ENCODE results near the gene CIAPIN1. TPM values are rescaled to one million over a fixed set of nuclear protein-coding genes. Genes with fewer than 3 reads are reported as not detected.

The CIAPIN1 gene
- total RNA-seq, 4 donors from 2014 or later, result 32.2 to 40.0 (median 35.7) TPM

DNA sequence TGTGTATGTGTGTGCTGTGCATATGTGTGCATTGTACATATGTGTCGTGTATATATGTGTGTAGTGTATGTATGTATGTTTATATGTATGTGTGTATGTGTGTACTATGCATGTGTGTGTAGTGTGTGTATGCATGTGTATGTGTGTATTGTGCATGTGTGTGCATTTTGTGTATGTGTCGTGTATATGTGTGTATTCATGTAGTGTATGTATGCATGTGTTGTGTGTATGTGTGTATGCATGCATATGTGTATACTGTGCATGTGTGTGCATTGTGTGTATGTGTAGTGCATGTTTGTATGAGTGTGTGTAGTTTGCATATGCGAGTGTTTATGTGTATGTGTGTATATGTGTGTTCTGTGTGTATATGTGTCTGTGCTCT, 58.1 kb downstream of the CIAPIN1 start:
- Histone ChIP-seq H3K4me1 (peaks cover 41% of the 10 kb centered on the region), H3K9me3 (no peaks in the 10 kb centered on the region), H3K4me3 (no peak overlapping the region), H3K27ac (no peak overlapping the region), H3K36me3 (no peaks in the 10 kb centered on the region), H3K27me3 (no peaks in the 10 kb centered on the region)
- DNase-seq (ENCODE audit: low spot score in 2 of 2), result no peak
- 92% methylated on average over 3 of the region's 3 CpGs for WGBS
- TF ChIP-seq POLR2A (IDR thresholded peaks at IDR 0.05) (no peak), POLR2AphosphoS5 (IDR thresholded peaks at IDR 0.05) (no peak), EP300 (IDR thresholded peaks at IDR 0.05) (no peak)
- TF ChIP-seq, protein P1, sequence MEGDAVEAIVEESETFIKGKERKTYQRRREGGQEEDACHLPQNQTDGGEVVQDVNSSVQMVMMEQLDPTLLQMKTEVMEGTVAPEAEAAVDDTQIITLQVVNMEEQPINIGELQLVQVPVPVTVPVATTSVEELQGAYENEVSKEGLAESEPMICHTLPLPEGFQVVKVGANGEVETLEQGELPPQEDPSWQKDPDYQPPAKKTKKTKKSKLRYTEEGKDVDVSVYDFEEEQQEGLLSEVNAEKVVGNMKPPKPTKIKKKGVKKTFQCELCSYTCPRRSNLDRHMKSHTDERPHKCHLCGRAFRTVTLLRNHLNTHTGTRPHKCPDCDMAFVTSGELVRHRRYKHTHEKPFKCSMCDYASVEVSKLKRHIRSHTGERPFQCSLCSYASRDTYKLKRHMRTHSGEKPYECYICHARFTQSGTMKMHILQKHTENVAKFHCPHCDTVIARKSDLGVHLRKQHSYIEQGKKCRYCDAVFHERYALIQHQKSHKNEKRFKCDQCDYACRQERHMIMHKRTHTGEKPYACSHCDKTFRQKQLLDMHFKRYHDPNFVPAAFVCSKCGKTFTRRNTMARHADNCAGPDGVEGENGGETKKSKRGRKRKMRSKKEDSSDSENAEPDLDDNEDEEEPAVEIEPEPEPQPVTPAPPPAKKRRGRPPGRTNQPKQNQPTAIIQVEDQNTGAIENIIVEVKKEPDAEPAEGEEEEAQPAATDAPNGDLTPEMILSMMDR (IDR thresholded peaks at IDR 0.05), result no peak

DNA sequence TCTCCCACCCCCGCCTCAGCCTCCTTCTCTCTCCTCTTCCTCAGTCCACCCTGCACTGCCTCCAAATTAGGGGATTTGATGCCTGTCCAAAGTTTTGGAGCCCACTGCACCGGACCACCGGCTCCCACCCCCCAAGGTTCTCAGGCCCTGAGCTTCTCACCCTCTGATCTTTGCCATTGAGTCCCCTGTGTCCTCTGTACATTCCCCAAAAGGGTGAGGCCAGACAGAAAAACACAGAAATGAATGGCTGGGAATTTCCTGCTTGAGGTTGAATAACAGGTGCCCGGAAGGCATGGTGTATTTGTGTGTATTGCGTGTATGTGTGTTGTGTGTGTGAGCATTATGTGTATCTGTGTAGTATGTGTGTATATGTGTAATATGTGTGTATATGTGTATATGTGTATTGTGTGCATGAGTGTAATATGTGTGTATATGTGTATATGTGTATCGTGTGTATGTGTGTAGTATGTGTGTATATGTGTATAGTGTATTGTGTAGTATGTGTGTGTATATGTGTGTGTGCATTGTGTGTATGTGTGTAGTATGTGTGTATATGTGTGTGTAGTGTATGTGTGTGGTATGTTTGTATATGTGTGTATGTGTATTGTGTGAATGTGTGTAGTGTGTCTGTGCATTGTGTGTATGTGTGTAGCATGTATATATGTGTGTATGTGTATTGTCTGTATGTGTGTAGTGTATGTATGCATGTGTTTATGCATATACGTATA, 58.7 kb downstream of the CIAPIN1 start:
- TF ChIP-seq, protein P1 (IDR thresholded peaks at IDR 0.05), result no peak
- TF ChIP-seq POLR2AphosphoS5 (IDR thresholded peaks at IDR 0.05) (no peak), POLR2A (IDR thresholded peaks at IDR 0.05) (no peak), EP300 (IDR thresholded peaks at IDR 0.05) (no peak)
- Histone ChIP-seq H3K9me3 (no peaks in the 10 kb centered on the region), H3K4me1 (peaks cover 41% of the 10 kb centered on the region), H3K36me3 (no peaks in the 10 kb centered on the region), H3K27me3 (no peaks in the 10 kb centered on the region), H3K4me3 (no peak overlapping the region), H3K27ac (no peak overlapping the region)
- DNase-seq (ENCODE audit: low spot score in 2 of 2), result no peak
- 57% methylated on average over 7 of the region's 7 CpGs for WGBS

DNA sequence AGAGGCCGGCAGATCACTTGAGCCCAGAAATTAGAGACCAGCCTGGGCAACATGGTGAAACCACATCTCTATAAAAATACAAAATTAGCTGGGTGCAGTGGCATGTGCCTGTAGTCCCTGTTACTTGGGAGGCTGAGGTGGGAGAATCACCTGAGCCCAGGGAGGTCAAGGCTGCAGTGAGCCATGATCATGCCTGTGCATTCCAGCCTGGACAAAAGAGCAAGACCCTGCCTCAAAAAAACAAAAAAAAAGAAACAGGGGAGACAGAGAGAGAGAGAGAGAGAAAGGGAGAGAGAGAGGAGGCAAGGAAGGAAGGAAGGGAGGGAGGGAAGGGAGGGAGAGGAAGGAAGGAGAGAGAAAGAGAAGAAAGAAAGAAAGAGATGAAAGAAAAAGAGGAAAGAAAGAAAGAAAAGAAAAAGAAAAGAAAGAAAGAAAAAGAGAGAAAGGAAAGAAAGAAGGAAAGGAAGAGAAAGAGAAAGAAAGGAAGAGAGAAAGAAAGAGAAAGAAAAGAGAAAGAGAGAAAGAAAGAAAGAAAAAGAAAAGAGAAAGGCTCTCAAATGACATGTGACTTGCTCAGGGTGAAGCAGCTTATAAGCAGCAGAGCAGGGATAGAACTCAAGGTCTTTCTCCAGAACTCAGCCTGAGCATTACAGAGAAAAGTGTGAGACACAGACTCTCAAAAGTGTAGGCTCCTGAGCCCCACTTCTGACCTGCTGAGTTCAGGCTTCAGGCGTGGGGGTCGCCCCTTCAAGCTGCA, 59.4 kb downstream of the CIAPIN1 start:
- Histone ChIP-seq H3K36me3 (peaks cover under 1% of the 10 kb centered on the region), H3K27ac (no peak overlapping the region), H3K27me3 (no peaks in the 10 kb centered on the region), H3K4me1 (peaks cover 41% of the 10 kb centered on the region), H3K9me3 (no peaks in the 10 kb centered on the region), H3K4me3 (no peak overlapping the region)
- TF ChIP-seq, protein P1 (IDR thresholded peaks at IDR 0.05), result no peak
- no peak for TF ChIP-seq POLR2AphosphoS5 (IDR thresholded peaks at IDR 0.05)
- no peak for TF ChIP-seq POLR2A (IDR thresholded peaks at IDR 0.05)
- TF ChIP-seq EP300 (IDR thresholded peaks at IDR 0.05), result no peak
- DNase-seq (ENCODE audit: low spot score in 2 of 2), result no peak
- 63% methylated on average over 3 of the region's 3 CpGs for WGBS

DNA sequence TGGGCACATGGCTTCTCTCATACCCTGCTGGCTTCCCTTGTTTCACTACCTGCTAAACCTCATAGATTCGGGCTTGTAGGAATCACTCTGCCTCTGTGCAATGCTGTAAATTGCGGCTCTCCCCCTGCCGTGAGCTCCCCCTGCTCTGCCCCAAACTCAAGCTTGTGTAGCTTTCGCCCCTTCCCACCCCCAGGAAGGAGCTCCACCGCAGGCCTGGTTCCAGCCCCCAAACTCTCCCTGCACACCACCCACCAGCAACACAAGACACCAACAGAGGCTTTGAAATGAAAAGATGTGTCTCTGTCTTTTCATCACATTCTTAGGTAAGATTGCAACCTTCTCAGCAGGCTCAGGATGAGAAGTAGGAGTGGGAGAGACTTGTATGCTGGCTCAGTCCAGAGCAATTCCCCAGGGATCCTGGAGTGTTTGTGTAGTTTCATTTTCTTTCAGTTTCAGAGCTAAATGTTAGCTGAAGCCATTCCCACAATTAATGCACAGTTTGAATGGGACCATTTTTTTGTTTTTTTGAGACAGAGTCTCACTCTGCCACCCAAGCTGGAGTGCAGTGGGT, 60.7 kb downstream of the CIAPIN1 start:
- Histone ChIP-seq H3K4me3 (no peak overlapping the region), H3K9me3 (no peaks in the 10 kb centered on the region), H3K27me3 (no peaks in the 10 kb centered on the region), H3K4me1 (peaks cover 38% of the 10 kb centered on the region), H3K36me3 (peaks cover 8% of the 10 kb centered on the region), H3K27ac (no peak overlapping the region)
- DNase-seq (ENCODE audit: low spot score in 2 of 2), result no peak
- 80% methylated on average over 5 of the region's 5 CpGs for WGBS
- TF ChIP-seq, protein P1 (IDR thresholded peaks at IDR 0.05), result no peak
- TF ChIP-seq POLR2AphosphoS5 (IDR thresholded peaks at IDR 0.05) (no peak), POLR2A (IDR thresholded peaks at IDR 0.05) (no peak), EP300 (IDR thresholded peaks at IDR 0.05) (no peak)

DNA sequence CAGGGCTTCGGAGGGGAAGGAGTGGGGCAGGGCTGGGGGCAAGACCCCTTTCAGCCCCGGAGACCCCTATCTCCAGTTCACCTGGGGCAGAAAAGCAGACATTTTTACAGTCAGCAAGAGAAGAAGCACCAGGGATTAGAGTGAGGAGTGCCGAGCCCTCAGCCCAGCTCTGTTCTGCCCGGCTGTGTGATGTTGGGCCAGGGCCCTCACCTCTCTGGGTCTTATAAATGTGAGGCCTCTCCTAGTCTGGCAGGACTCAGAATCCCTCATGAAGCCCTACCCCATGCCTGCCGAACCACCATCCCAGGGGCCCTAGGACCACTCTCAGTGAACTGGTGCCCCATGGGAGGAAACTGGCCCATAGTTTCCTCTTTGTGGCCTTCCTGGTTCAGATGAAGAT, 62.1 kb downstream of the CIAPIN1 start:
- Histone ChIP-seq H3K4me1 (peaks cover 38% of the 10 kb centered on the region), H3K4me3 (no peak overlapping the region), H3K9me3 (no peaks in the 10 kb centered on the region), H3K36me3 (peaks cover 8% of the 10 kb centered on the region), H3K27ac (no peak overlapping the region), H3K27me3 (no peaks in the 10 kb centered on the region)
- TF ChIP-seq POLR2A (IDR thresholded peaks at IDR 0.05) (no peak), POLR2AphosphoS5 (IDR thresholded peaks at IDR 0.05) (no peak), EP300 (IDR thresholded peaks at IDR 0.05) (no peak)
- TF ChIP-seq, protein P1 (IDR thresholded peaks at IDR 0.05), result no peak
- 72% methylated on average over 5 of the region's 5 CpGs for WGBS
- DNase-seq (ENCODE audit: low spot score in 2 of 2), result no peak

All from suprapubic skin (tissue), 4 donors.